ENCODE measurements around the gene SERPINF2.
"Not testable (repeated sequence)": the region's sequence is repeated elsewhere in the genome, so short reads cannot be mapped to it uniquely, and the experiment has no call there.

Gene SERPINF2

GRCh38 chr17:1742371-1743087, at the start of gene SERPINF2:
SERPINF2 (plus strand) TSS chr17:1742871; CDS start chr17:1744996, 2,125 bp downstream.
- no peak for DNase-seq (ENCODE audit: low read depth)

DNA sequence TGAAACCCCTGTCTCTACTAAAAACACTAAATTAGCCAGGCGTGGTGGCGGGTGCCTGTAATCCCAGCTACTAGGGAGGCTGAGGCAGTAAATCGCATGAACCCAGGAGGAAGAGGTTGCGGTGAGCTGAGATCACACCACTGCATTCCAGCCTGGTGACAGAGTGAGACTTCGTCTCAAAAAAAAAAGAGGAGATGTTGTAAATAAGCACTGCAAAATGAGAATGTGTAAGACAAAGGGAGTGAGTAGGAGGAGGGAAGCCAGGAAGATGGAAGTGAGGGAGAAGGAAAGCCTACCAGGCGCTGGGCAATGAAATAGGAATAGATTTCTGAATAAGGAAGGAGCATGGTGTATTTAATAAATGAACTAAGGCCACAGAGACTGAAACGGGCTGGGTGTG, 49.3 kb upstream of the SERPINF2 start:
- no peak for DNase-seq (ENCODE audit: low read depth)

GRCh38 chr17:1695365-1695764, 47.3 kb upstream of the SERPINF2 start:
- DNase-seq (ENCODE audit: low read depth) = no peak

GRCh38 chr17:1697681-1698080, 45.0 kb upstream of the SERPINF2 start:
- no peak for DNase-seq (ENCODE audit: low read depth)

- DNase-seq (ENCODE audit: low read depth) = not testable (repeated sequence)
Measured at GRCh38 chr17:1699891-1700290, 42.8 kb upstream of the SERPINF2 start.

DNA sequence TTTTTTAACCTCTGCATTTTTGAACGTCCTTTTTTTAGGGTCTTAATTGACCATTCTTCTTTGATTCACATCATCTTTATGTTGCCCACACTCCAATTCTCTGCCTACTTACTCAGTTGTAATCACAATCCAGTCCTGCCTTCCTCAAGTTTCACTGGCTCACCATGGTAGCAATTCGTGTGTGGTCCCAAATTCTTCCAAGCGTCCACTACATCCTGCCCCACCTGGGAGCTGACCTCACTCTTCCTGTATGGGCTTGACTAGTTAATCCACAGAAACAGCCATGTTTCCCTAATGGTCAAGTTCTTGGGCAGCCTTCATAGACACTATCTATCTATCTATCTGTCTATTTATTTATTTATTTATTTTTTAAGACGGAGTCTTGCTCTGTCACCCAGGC, 39.6 kb upstream of the SERPINF2 start:
- no peak for DNase-seq (ENCODE audit: low read depth)

- no peak for DNase-seq (ENCODE audit: low read depth)
Measured at GRCh38 chr17:1705004-1705403, 37.7 kb upstream of the SERPINF2 start.

DNA sequence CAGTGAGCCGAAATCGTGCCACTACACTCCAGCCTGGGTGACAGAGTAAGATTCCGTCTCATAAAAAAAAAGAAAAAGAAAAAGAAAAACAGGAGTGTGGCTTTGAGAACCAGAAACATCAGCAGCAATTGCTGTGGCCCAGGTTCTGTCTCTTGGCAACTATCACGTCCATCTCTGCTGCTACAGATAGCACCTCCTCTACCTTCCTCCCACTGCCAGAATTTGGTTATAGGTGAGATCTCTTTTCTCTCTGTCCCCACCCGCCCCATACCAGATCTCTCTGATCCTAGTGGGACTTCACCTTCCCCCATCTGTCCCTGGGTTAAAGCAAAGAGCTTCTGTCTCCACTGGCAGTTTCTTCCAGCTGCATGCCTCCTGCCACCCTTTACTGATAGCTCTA, 35.6 kb upstream of the SERPINF2 start:
- DNase-seq (ENCODE audit: low read depth) = no peak

- not testable (repeated sequence) for DNase-seq (ENCODE audit: low read depth)
Measured at GRCh38 chr17:1708791-1709346, 33.8 kb upstream of the SERPINF2 start.

DNA sequence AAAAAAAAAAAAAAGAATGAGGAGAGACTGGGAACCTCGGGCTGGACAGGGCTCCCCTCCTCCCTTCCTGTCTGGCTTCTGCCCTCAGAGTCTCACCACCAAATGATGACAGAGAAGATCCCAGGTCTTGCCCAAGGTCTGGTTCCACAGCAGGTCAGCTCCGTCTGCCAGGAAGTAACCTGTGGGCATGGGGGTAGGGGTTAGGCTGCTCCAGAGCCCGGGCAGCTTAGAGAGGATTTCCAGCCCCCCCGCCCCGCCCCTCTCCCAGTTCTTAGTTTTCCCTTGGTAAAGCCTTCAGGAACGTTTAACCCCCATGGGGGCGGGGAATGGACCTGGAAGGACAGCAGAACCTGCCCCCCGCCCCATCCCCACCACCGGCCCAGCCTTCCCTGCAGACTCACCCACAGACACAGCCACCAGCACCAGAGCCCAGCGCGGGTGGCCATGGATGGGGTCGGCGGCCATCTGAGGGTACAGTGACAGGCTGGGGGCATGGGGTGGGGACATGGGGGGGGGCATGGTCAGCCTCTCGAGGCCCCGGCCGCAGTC, 33.2 kb upstream of the SERPINF2 start:
- DNase-seq (ENCODE audit: low read depth) = no peak

DNA sequence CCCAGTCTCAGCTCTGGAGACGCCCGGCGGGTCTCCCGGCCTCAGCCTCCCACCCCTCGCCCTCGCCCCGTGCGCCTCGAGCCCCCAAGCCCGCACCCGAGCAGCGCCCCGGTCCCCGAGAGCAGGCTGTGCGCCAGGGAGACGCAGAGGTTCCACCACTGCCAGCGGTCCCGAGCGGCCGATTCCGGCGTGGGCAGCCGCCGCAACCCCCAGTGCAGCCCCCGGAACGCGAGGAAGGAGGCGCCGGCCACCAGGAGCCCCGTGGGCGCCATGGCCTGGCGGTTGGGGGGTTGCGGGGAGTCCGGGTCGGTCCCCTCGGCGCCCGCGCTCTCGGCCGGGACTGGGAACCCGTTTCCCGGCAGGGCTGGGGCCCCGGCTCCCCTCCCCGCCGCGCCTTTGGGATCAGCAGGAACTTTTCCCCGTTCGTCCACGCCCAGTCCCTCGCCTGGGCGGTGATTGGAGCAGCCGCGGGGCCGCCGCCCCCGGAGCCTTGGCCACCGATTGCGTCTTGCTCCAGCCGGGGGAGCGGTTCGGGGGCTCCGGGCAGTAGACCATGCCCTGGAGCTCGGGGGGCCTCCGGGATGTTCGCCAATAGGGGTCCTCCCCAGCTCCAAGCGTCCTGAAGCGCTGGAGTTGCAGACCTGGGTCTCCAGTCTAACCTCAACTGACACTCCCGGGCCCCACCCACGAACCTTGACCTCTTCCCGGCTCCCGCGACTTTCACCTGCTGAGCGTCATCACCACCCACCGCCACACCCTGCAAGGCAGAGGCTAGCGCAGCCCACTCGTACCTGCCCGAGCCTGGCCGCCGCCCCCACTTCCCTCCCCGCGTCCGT, 32.5 kb upstream of the SERPINF2 start, which contains the start of gene TLCD2:
TLCD2 (minus strand) TSS at position 407 of the 836 bp plus-strand sequence; CDS start at position 272, 135 bp downstream.
- DNase-seq (ENCODE audit: low read depth) = peak; percentile 53

DNA sequence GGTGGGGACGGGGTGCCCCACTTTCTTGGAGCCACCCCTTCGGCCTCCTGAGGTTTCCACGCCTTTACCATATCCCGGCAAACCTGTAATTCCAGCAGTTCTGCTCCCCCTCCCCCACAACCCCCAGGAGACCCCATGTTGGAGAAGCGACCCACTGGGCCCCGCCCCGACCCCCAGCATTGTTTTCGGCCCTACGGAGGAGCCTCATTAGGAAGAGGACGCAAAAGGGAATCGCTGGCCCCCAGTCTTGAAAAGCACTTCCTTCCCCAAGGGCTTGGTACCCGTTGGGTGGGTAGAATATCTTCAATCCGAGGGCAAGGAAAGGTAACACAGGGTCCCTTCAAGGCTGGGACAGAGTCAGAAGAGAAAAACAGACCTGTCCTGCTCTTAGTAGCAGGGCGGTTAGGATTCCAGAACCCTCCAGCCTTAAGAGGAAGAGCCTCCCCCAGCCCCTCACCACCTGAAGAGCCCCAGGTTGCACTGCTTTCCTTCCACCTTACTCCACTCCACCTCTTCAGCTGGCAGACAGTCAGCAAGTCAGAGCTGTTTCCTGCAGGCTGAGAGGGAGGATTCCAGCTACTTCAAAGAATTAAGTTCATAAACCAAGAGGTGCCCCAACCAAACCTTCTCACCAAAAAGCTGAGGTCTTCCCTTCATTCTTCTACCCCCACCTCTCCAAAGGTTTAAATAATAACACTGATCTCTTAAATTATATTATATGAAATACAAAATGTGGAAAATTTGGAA, 31.7 kb upstream of the SERPINF2 start:
- no peak for DNase-seq (ENCODE audit: low read depth)

- DNase-seq (ENCODE audit: low read depth) = no peak
Measured at GRCh38 chr17:1711804-1712203, 30.9 kb upstream of the SERPINF2 start.

- no peak for DNase-seq (ENCODE audit: low read depth)
Measured at GRCh38 chr17:1712271-1712670, 30.4 kb upstream of the SERPINF2 start.

DNA sequence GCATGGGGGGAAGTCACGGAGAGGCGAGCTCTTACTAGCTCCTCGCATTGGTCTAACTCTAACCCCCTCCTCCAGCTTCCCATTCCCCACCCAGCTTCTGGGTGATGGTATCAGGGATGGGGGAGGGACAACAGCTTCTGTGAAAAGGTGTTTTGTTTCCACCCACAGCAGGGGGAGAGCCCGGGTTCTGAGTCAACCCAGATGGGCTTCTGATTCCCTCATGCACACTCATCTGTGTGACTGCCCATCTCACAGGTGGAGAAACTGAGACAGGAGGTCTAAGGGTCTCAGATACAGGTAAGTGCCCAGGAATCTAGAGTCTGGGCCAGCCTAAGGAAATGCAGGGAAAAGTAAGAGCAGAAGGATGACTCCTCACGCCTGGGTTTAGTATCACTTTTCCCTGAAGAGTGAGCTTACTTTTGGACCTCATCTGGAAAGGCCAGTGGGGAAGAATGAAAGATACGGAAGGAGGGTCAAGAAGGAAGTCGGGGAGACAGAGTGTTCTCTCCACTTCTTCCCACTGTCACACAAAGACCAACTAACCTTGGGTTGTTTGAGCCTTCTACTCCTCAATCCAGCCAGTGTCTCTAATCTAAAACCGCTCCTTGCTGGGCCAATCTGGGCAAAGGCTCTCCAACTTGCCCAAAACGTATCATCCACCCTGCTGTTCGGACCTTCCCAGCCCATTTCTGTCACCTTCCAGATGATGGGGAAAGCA, 29.4 kb upstream of the SERPINF2 start:
- DNase-seq (ENCODE audit: low read depth) = no peak

- no peak for DNase-seq (ENCODE audit: low read depth)
Measured at GRCh38 chr17:1713878-1714426, 28.7 kb upstream of the SERPINF2 start.

DNA sequence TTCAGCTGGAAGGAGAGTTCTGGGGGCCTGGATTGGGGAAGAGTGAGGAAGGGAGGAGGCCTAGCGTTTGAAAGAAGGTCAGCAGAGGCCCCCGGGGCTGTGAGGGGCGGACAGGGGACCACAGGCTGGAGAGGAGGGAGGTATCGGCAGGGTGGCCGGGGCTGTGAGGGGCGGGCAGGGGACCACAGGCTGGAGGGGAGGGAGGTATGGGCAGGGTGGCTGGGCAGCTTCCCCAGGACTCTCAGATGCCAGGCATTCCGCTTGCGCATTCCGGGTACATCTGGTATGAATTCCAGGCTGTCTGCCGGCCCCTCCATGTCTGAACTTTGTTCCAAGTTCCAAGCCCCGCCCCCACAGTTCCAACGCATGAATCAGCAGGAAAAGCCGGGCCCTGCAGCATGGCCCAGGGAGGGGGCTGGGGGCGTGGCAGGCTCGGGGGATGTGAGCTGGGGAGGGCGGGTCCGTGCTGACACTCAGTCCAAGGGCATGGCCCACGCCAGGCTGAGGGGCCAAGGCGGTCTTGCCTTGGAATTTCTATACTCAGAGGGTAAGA, 28.2 kb upstream of the SERPINF2 start:
- DNase-seq (ENCODE audit: low read depth) = peak; percentile 98

GRCh38 chr17:1714980-1715802, 27.5 kb upstream of the SERPINF2 start:
- DNase-seq (ENCODE audit: low read depth) = peak; percentile 97

DNA sequence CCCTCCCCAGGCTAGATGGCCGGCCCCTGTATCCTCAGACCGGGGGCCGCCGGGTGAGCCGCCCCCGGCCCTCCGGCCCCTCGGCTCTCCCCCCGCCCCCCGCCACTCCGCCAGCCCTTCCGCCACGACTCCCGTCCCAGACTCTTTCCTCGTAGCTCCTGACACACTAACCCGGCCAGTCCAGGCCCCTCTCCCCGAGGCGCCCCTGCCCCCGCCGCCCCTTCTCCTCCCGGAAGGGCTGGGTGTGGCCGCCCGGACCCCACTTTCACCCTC, 26.9 kb upstream of the SERPINF2 start:
- DNase-seq (ENCODE audit: low read depth) = no peak

Data from fibroblast of the conjunctiva (primary cell).